Esophagus muscularis mucosa (tissue), 4 donors: ENCODE measurements around the gene MB. TPM values are rescaled to one million over a fixed set of nuclear protein-coding genes. Genes with fewer than 3 reads are reported as not detected.

ENCODE experiments used
- DNase-seq: peaks from one replicate; pipeline ENCODE4 v3.0.0-alpha.2; 2017; ENCODE audit errors: extremely low spot score
- H3K27ac ChIP-seq, 4 donors: fragments of 200-600 bp; sonication (generic); replicated peaks in 1 of 4; 1 replicate in 3 of 4; 2 replicates in 1 of 4; pipeline ENCODE4 v1.5.1; 2016 to 2019; ENCODE audit warnings: mild to moderate bottlenecking in 1 of 4
- H3K27me3 ChIP-seq, 4 donors: fragments of 200-600 bp; sonication (generic); one replicate each; pipeline versions ENCODE4 v1.5.1 to v1.6.0; 2016 to 2019
- H3K36me3 ChIP-seq, 4 donors: fragments of 200-600 bp; sonication (generic); one replicate each; pipeline ENCODE4 v1.5.1; 2016 to 2019
- H3K4me1 ChIP-seq, 4 donors: fragments of 200-600 bp; sonication (generic); one replicate each; pipeline ENCODE4 v1.5.1; 2016 to 2019
- H3K4me3 ChIP-seq, 4 donors: fragments of 200-600 bp; sonication (generic); 1 replicate in 2 of 4; 2 replicates in 2 of 4; pipeline ENCODE4 v1.5.1; 2016 to 2019; ENCODE audit warnings: mild to moderate bottlenecking in 4 of 4, moderate library complexity in 1 of 4
- H3K9me3 ChIP-seq, 4 donors: fragments of 200-600 bp; sonication (generic); 1 replicate in 3 of 4; 2 replicates in 1 of 4; pipeline ENCODE4 v1.5.1; 2016 to 2019
- EP300 ChIP-seq: sonication (generic); formaldehyde crosslinking; IDR thresholded peaks from one replicate; pipeline ENCODE4 v1.6.1; 2017; ENCODE audit warnings: antibody characterized with exemption
- POLR2A ChIP-seq: fragments of 450-650 bp; IDR thresholded peaks from one replicate; pipeline ENCODE4 v1.6.1; 2017; ENCODE audit warnings: antibody characterized with exemption, moderate library complexity, mild to moderate bottlenecking, low read depth
- POLR2AphosphoS5 ChIP-seq, 2 donors: sonication (generic); formaldehyde crosslinking; IDR thresholded peaks; one replicate each; pipeline ENCODE4 v1.6.1; 2017; ENCODE audit warnings: antibody characterized with exemption in 2 of 2
- WGBS: methylation state at CpG from one replicate; pipeline ENCODE4 v1.1.5; 2018; 5-methylcytosine and 5-hydroxymethylcytosine counted together
- intact Hi-C: fragments of 100-400 bp; cut with DNase I; formaldehyde crosslinking; loops from one replicate; pipeline ENCODE4 v1.15.1; 2023
- total RNA-seq, 4 donors: library from RNA; depleted of rRNA; stranded (reverse); fragments of >200 nt; gene quantifications; one replicate each; pipeline versions ENCODE4 v1.1.0 to v1.2.1, GENCODE V29; 2016
- TF ChIP-seq, protein P1 (sequence below), 3 experiments: fragments of 200-600 bp in 2 of 3; fragments of 450-650 bp in 1 of 3; sonication (generic) in 2 of 3; IDR thresholded peaks; one replicate each; pipeline ENCODE4 v1.5.1; 2017 to 2019; ENCODE audit warnings: antibody characterized with exemption in 3 of 3, mild to moderate bottlenecking in 2 of 3, moderate library complexity in 1 of 3

The MB gene
- total RNA-seq, 4 donors from 2014 or later: 0.63 to 3.0 TPM; not detected in 2

- no peak for DNase-seq
Observed at GRCh38 chr22:35601743-35602615, 15.2 kb downstream of the MB start.

DNA sequence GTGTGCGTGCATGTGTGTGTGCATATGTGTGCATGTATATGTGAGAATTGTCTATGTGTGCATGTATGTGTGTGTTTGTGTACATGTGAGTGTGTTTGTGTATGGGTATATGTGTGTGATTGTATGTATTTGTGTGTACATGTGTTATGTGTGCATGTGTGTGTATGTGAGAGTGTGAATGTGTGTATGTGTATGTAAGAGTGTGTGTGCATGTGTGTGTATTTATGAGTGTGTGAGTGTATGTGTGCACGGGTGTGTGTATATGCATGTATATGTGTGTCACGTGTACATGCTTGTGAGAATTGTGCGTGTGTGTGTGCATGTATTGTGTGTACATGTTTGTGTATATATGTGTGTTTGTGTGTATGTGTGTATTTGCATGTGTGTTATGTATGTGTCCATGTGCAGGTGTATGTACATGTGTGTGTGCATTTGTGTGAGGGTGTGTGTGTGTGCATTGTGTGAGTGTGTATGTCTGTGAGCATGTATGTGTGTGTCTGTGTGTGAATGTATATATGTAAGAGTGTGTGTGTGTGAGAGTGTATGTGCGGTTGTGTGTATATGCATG is 16.0 kb downstream of the MB start:
- Histone ChIP-seq H3K36me3 (peaks cover 0 to 6% (median 0%) of the 10 kb centered on the region in 4 donors), H3K4me3 (no peak overlapping the region), H3K27me3 (no peaks in the 10 kb centered on the region), H3K9me3 (no peaks in the 10 kb centered on the region), H3K27ac (no peak overlapping the region), H3K4me1 (peaks cover 6 to 23% (median 15%) of the 10 kb centered on the region in 4 donors)
- DNase-seq: no peak
- 95% methylated on average over 5 of the region's 5 CpGs for WGBS
- TF ChIP-seq, protein P1, sequence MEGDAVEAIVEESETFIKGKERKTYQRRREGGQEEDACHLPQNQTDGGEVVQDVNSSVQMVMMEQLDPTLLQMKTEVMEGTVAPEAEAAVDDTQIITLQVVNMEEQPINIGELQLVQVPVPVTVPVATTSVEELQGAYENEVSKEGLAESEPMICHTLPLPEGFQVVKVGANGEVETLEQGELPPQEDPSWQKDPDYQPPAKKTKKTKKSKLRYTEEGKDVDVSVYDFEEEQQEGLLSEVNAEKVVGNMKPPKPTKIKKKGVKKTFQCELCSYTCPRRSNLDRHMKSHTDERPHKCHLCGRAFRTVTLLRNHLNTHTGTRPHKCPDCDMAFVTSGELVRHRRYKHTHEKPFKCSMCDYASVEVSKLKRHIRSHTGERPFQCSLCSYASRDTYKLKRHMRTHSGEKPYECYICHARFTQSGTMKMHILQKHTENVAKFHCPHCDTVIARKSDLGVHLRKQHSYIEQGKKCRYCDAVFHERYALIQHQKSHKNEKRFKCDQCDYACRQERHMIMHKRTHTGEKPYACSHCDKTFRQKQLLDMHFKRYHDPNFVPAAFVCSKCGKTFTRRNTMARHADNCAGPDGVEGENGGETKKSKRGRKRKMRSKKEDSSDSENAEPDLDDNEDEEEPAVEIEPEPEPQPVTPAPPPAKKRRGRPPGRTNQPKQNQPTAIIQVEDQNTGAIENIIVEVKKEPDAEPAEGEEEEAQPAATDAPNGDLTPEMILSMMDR (IDR thresholded peaks at IDR 0.05): no peak
- TF ChIP-seq POLR2AphosphoS5 (IDR thresholded peaks at IDR 0.05) (no peak), EP300 (no peak), POLR2A (no peak)
- intact Hi-C loops: no loop called here

More at GRCh38 chr22:35601743-35602615, 15.2 kb downstream of the MB start:
- H3K4me3 ChIP-seq: no peak overlapping the region
- whole genome bisulfite sequencing: 68% methylated on average over 9 of the region's 9 CpGs
- peaks cover 0 to 6% (median 0%) of the 10 kb centered on the region in 4 donors for H3K36me3 ChIP-seq
- H3K27me3 ChIP-seq: no peaks in the 10 kb centered on the region
- peaks cover 15 to 28% (median 23%) of the 10 kb centered on the region in 4 donors for H3K4me1 ChIP-seq
- no peak overlapping the region for H3K27ac ChIP-seq
- TF ChIP-seq EP300: no peak
- TF ChIP-seq POLR2A: no peak
- no peak for TF ChIP-seq POLR2AphosphoS5 (IDR thresholded peaks at IDR 0.05)
- TF ChIP-seq, protein P1 (IDR thresholded peaks at IDR 0.05): no peak
- no peaks in the 10 kb centered on the region for H3K9me3 ChIP-seq
- intact Hi-C loops: no loop called here

- no peak overlapping the region for H3K4me3 ChIP-seq
- no peaks in the 10 kb centered on the region for H3K27me3 ChIP-seq
- H3K36me3 ChIP-seq: peaks cover 0 to 6% (median 0%) of the 10 kb centered on the region in 4 donors
- intact Hi-C loops: no loop called here
- no peak for DNase-seq
- TF ChIP-seq POLR2A (no peak), EP300 (no peak), POLR2AphosphoS5 (IDR thresholded peaks at IDR 0.05) (no peak)
- TF ChIP-seq, protein P1 (IDR thresholded peaks at IDR 0.05): no peak
- 86% methylated on average over 12 of the region's 12 CpGs for whole genome bisulfite sequencing
- peaks cover 0 to 16% (median 9%) of the 10 kb centered on the region in 4 donors for H3K4me1 ChIP-seq
- H3K27ac ChIP-seq: no peak overlapping the region
- H3K9me3 ChIP-seq: no peaks in the 10 kb centered on the region
Observed at GRCh38 chr22:35600476-35600875, 16.7 kb downstream of the MB start.

DNA sequence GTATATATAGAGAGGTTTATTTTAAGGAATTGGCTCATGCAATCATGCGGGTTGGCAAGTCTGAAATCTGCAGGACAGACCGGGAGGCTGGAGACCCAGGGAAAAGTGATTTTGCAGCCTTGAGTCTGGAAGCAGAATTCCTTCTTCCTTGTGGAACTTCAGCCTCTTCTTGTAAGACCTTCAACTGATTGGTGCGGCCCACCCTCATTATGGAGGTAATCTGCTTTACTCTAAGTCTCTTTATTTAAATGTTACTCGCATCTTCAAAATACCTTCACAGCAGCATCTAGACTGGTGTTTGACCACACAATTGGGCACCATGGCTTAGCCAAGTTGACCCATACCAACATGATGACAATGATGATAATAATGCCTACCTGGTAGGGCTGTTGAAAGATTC is 17.8 kb downstream of the MB start:
- no peaks in the 10 kb centered on the region for H3K9me3 ChIP-seq
- 92% methylated on average over 4 of the region's 4 CpGs for WGBS
- H3K4me1 ChIP-seq: peaks cover 0 to 13% (median 4%) of the 10 kb centered on the region in 4 donors
- peaks cover 0 to 6% (median 0%) of the 10 kb centered on the region in 4 donors for H3K36me3 ChIP-seq
- no peak for TF ChIP-seq POLR2AphosphoS5 (IDR thresholded peaks at IDR 0.05)
- no peak for TF ChIP-seq POLR2A
- TF ChIP-seq, protein P1 (IDR thresholded peaks at IDR 0.05): no peak
- no peak for TF ChIP-seq EP300
- H3K27me3 ChIP-seq: no peaks in the 10 kb centered on the region
- intact Hi-C loops: no loop called here
- H3K27ac ChIP-seq: no peak overlapping the region
- DNase-seq: no peak
- H3K4me3 ChIP-seq: no peak overlapping the region
